ENCODE data around the gene CCNQ.

Gene CCNQ

GRCh38 chrX:153596981-153597750 is 1.8 kb downstream of the CCNQ start:
- Histone ChIP-seq H3K9ac (ENCODE audit: low read depth, low read length) (no peak overlapping the region), H3K9me3 (ENCODE audit: control insufficient read depth, insufficient read depth, low read length) (no peaks in the 10 kb centered on the region), H3K4me3 (ENCODE audit: low read depth, low read length) (no peak overlapping the region), H3K27me3 (ENCODE audit: control insufficient read depth, insufficient read depth, low read length) (peaks cover 5% of the 10 kb centered on the region), H3K36me3 (ENCODE audit: control insufficient read depth, insufficient read depth, low read length) (peaks cover 12% of the 10 kb centered on the region), H3K4me1 (ENCODE audit: control insufficient read depth, insufficient read depth, low read length) (no peaks in the 10 kb centered on the region)

GRCh38 chrX:153595859-153596857 is 2.8 kb downstream of the CCNQ start:
- Histone ChIP-seq H3K27me3 (ENCODE audit: control insufficient read depth, insufficient read depth, low read length) (peaks cover 5% of the 10 kb centered on the region), H3K9ac (ENCODE audit: low read depth, low read length) (no peak overlapping the region), H3K4me3 (ENCODE audit: low read depth, low read length) (no peak overlapping the region), H3K9me3 (ENCODE audit: control insufficient read depth, insufficient read depth, low read length) (no peaks in the 10 kb centered on the region), H3K4me1 (ENCODE audit: control insufficient read depth, insufficient read depth, low read length) (no peaks in the 10 kb centered on the region), H3K36me3 (ENCODE audit: control insufficient read depth, insufficient read depth, low read length) (peaks cover 12% of the 10 kb centered on the region)

- Histone ChIP-seq H3K27me3 (ENCODE audit: control insufficient read depth, insufficient read depth, low read length) (peaks cover 3% of the 10 kb centered on the region), H3K9ac (ENCODE audit: low read depth, low read length) (no peak overlapping the region), H3K4me3 (ENCODE audit: low read depth, low read length) (no peak overlapping the region), H3K36me3 (ENCODE audit: control insufficient read depth, insufficient read depth, low read length) (peaks cover 16% of the 10 kb centered on the region), H3K9me3 (ENCODE audit: control insufficient read depth, insufficient read depth, low read length) (no peaks in the 10 kb centered on the region), H3K4me1 (ENCODE audit: control insufficient read depth, insufficient read depth, low read length) (no peaks in the 10 kb centered on the region)
These were observed 3.6 kb downstream of the CCNQ start for GRCh38 chrX:153595387-153595786.

GRCh38 chrX:153593811-153594500 is 5.0 kb downstream of the CCNQ start:
- Histone ChIP-seq H3K36me3 (ENCODE audit: control insufficient read depth, insufficient read depth, low read length) (peaks cover 16% of the 10 kb centered on the region), H3K27me3 (ENCODE audit: control insufficient read depth, insufficient read depth, low read length) (no peaks in the 10 kb centered on the region), H3K9ac (ENCODE audit: low read depth, low read length) (no peak overlapping the region), H3K4me1 (ENCODE audit: control insufficient read depth, insufficient read depth, low read length) (no peaks in the 10 kb centered on the region), H3K9me3 (ENCODE audit: control insufficient read depth, insufficient read depth, low read length) (no peaks in the 10 kb centered on the region), H3K4me3 (ENCODE audit: low read depth, low read length) (no peak overlapping the region)

- H3K9me3 ChIP-seq (ENCODE audit: control insufficient read depth, insufficient read depth, low read length): peaks cover 6% of the 10 kb centered on the region
- H3K27me3 ChIP-seq (ENCODE audit: control insufficient read depth, insufficient read depth, low read length): no peaks in the 10 kb centered on the region
- H3K9ac ChIP-seq (ENCODE audit: low read depth, low read length): no peak overlapping the region
- no peak overlapping the region for H3K4me3 ChIP-seq (ENCODE audit: low read depth, low read length)
- H3K36me3 ChIP-seq (ENCODE audit: control insufficient read depth, insufficient read depth, low read length): peaks cover 16% of the 10 kb centered on the region
- H3K4me1 ChIP-seq (ENCODE audit: control insufficient read depth, insufficient read depth, low read length): no peaks in the 10 kb centered on the region
These were observed 5.8 kb downstream of the CCNQ start for GRCh38 chrX:153592966-153593688.

- Histone ChIP-seq H3K4me3 (ENCODE audit: low read depth, low read length) (no peak overlapping the region), H3K4me1 (ENCODE audit: control insufficient read depth, insufficient read depth, low read length) (no peaks in the 10 kb centered on the region), H3K9ac (ENCODE audit: low read depth, low read length) (no peak overlapping the region), H3K36me3 (ENCODE audit: control insufficient read depth, insufficient read depth, low read length) (peaks cover 16% of the 10 kb centered on the region), H3K9me3 (ENCODE audit: control insufficient read depth, insufficient read depth, low read length) (peaks cover 6% of the 10 kb centered on the region), H3K27me3 (ENCODE audit: control insufficient read depth, insufficient read depth, low read length) (no peaks in the 10 kb centered on the region)
These were observed 6.7 kb downstream of the CCNQ start for GRCh38 chrX:153592091-153592833.

GRCh38 chrX:153590961-153591956 is 7.7 kb downstream of the CCNQ start:
- H3K27me3 ChIP-seq (ENCODE audit: control insufficient read depth, insufficient read depth, low read length): no peaks in the 10 kb centered on the region
- no peak overlapping the region for H3K4me3 ChIP-seq (ENCODE audit: low read depth, low read length)
- peaks cover 13% of the 10 kb centered on the region for H3K36me3 ChIP-seq (ENCODE audit: control insufficient read depth, insufficient read depth, low read length)
- peaks cover 6% of the 10 kb centered on the region for H3K9me3 ChIP-seq (ENCODE audit: control insufficient read depth, insufficient read depth, low read length)
- no peaks in the 10 kb centered on the region for H3K4me1 ChIP-seq (ENCODE audit: control insufficient read depth, insufficient read depth, low read length)
- H3K9ac ChIP-seq (ENCODE audit: low read depth, low read length): no peak overlapping the region

- no peaks in the 10 kb centered on the region for H3K27me3 ChIP-seq (ENCODE audit: control insufficient read depth, insufficient read depth, low read length)
- no peak overlapping the region for H3K4me3 ChIP-seq (ENCODE audit: low read depth, low read length)
- no peak overlapping the region for H3K9ac ChIP-seq (ENCODE audit: low read depth, low read length)
- peaks cover 10% of the 10 kb centered on the region for H3K36me3 ChIP-seq (ENCODE audit: control insufficient read depth, insufficient read depth, low read length)
- H3K4me1 ChIP-seq (ENCODE audit: control insufficient read depth, insufficient read depth, low read length): no peaks in the 10 kb centered on the region
- peaks cover 6% of the 10 kb centered on the region for H3K9me3 ChIP-seq (ENCODE audit: control insufficient read depth, insufficient read depth, low read length)
These were observed 10.0 kb downstream of the CCNQ start for GRCh38 chrX:153588782-153589446.

GRCh38 chrX:153588021-153588781 is 10.7 kb downstream of the CCNQ start:
- H3K4me1 ChIP-seq (ENCODE audit: control insufficient read depth, insufficient read depth, low read length): no peaks in the 10 kb centered on the region
- peaks cover 6% of the 10 kb centered on the region for H3K9me3 ChIP-seq (ENCODE audit: control insufficient read depth, insufficient read depth, low read length)
- no peaks in the 10 kb centered on the region for H3K27me3 ChIP-seq (ENCODE audit: control insufficient read depth, insufficient read depth, low read length)
- peaks cover 11% of the 10 kb centered on the region for H3K36me3 ChIP-seq (ENCODE audit: control insufficient read depth, insufficient read depth, low read length)
- H3K4me3 ChIP-seq (ENCODE audit: low read depth, low read length): no peak overlapping the region
- H3K9ac ChIP-seq (ENCODE audit: low read depth, low read length): no peak overlapping the region
